HK-2 (cell line): Measurements from ENCODE around the gene SSNA1.
A peak's percentile ranks its signal among the peaks of the same experiment; 100 is the strongest.

Experiments used
- DNase-seq: peaks from one replicate; pipeline ENCODE4 v3.0.0-alpha.2; 2018; ENCODE audit not compliant: unreplicated experiment

Gene SSNA1

DNA sequence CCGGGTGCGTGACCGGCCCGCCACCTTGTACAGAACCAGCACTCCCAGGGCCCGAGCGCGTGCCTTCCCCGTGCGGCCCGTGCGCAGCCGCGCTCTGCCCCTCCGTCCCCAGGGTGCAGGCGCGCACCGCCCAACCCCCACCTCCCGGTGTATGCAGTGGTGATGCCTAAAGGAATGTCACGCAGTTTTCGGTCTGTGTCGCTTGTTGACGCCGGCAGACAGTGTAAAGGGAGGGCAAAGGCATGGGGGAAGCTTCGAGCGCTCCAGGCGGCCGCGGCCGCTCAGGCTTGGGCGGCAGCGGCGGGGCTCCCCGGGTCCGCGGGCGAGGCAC, 19.9 kb upstream of the SSNA1 start:
- peak; percentile 22 for DNase-seq

- DNase-seq = peak; percentile 46
Measured at GRCh38 chr9:137168904-137169856, 19.3 kb upstream of the SSNA1 start.

GRCh38 chr9:137169896-137170358, 18.5 kb upstream of the SSNA1 start, which contains the start of gene LRRC26:
Gene LRRC26, minus strand, starts transcription at chr9:137170051. Its CDS starts 108 bp downstream, at chr9:137169943.
- DNase-seq = no peak

- no peak for DNase-seq
Measured at GRCh38 chr9:137170486-137171148, 17.9 kb upstream of the SSNA1 start.

DNA sequence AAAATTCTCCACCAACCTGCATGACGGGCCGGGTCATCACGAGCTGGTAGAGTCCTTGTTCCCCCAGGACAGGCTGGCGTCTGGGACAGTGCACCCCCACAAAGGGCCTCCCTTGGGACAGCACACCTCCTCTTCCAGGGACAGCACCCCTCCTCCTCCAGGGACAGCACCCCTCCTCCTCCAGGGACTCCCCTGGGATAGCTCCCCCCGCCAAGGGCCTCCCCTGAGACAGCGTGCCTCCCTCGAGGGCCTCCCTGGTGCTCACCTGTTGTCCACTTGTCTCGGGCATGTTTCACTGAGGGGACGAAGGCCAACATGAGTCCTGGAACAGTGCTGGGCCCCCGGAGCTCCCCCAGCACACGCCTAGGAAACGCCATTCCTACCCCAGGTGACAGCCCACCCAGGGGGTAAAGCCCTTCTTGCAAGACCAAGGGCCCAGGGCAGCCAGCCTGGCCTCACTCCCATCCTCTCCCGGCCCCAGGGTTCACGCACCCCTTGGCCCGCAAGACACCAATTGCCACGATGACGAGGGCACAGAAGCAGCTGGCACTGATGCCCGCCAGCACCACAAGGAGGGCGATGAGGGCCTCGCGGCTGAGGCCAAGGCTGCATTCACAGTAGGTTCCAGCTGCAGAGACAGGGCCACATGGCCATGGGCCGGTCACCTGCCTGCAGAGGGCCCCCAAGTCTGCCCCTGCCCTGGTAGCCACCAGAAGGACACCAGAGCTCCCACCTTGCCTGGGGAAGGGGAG, 17.2 kb upstream of the SSNA1 start:
- DNase-seq = no peak

DNA sequence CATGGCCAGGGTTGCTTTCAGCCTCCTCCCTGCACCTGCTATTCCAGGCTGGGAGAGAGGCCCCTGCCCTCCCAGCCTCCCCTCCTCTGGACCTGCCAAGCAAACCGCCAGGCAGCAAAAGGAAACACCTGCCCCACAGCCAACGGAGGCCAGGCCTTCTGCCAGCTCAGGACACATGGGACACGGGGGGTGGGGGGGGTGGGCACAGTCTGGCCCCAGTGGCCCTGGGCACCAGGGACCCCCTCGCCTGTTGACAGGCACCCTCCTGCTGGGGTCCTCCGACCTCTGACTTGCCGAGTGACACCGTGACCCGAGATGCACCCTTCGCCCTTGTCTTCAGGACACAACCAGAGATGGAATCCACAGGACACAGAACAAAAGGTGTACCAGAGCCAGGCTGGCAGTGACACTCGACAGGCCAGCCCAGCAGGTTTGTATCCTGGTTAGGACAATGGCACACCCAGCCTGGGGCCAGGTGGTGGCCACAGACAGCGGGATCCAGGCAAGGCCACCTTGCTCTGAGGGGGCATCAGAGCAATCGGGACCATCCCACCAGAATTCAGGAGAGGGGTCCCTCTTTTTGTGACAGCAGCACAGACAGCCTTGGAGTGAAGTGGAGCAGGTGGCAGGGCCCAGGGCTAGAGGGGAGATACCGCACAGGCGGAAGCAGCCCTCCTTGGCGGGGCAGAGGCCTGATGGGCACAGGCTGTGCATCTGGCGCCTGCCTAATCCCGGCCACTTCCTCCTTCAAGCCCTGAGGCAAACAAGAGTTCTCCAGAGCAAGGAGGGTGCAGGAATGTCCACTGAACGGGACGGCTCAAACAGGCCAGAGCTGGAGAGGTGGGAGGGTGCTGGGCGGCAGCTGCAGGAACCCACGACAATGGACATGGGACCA, 15.3 kb upstream of the SSNA1 start:
- DNase-seq = no peak

DNA sequence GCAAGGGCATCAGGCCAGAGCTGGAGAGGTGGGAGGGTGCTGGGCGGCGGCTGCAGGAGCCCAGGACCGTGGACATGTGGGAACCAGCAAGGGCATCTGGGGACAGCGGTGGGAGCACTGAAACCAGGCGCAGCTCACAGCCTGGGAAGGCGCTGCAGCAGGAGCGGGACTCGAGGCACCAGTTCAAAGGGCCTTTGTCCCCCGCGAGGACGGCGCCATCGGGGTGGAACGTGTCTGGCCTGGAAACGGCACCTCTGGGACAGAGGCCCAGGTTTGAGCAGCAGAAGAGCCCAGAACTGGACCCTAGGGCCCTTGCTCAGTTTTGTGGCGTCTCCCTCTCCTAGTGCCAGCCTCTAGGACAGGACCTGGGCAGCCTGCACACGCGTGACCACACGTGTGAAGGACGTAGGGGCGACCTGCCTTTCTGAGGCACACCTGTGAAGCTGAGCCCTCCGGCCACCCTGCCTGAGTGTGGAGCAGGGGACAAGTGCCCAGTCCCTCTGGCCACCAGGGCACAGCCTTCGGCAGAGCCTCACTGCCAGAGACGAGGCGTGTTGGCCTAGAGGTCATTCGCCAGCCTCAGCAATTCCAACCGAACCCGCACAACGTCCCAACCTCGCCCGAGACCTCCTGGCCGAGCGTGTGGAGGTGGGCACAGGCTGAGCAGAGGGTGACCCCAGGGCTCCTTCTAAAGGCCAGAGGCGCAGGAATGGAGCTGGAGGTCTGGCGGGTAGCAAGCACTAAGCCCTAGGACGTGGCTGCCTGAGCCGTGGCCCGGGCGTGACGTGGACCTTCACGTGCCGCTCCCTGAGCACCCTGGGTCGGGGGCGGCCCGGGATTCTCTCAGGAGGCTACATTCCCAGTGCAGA, 14.4 kb upstream of the SSNA1 start:
- no peak for DNase-seq

GRCh38 chr9:137174722-137175293, 13.7 kb upstream of the SSNA1 start:
- no peak for DNase-seq

DNA sequence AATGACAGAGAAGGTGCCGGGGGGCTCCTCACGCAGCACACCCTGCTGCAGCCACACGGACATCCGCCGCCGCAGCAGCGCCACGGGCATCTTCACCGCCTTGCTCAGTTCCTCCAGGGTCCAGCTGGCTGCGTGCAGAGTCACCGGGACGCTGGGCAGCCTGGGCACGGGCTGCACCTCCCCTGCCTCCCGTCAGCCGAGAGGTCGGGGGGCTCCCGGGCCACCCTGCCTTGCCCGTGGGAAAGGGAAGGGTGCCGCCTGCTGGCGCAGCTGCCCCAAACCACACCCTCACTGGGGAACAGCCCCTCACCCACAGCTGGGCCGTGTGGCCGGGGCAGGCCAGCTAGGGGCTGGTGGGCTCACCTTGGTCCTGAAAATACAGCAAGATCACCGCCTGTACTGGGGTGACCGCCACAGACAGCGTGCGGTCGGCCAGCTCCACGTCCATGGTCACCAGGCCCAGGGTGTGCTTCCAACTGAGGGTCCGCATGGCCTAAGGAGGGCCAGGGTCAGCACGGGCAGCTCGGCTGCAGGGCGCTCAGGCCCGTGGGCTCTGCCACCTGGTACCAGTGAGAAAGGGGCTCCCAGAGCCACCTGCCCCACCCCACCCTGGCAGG, 13.0 kb upstream of the SSNA1 start:
- DNase-seq = no peak

GRCh38 chr9:137176302-137177182, 11.9 kb upstream of the SSNA1 start:
- no peak for DNase-seq

DNA sequence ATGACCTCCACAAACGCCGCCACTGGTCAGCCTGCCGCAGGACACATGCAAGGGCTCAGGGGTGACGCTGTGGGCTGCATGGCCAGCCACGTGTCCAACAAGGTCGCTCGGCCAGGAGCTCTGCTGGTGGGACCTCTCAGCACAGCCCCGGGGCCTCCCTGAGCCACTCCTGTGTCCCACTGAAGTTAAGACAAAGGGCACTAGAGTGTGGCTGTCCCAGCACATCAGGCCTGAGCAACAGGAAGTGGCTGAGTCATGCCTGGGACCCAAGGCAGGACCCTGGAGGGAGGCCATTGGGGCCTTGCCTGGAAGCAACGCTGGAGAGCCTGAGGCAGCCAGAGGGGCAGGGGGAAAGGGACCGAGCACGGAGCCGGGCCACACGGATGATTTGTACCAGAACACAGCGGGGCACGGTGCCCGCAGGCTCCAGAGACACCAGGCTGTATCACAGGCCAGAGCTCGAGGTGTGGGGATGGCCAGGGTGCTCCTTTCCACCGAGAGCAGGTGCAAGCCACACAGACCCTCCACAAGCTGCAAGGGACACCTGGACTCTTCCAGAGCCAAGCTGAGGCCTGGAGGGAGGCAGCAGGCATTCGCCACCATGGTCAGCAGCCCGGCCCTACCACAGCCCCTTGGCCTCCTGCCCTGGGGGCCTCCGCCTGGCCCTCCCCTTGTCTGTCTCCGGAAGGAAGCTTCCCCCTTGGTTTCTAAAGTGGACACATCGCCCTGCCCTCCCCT, 10.1 kb upstream of the SSNA1 start:
- peak; percentile 47 for DNase-seq

- DNase-seq = no peak
Measured at GRCh38 chr9:137178939-137179630, 9.4 kb upstream of the SSNA1 start.

DNA sequence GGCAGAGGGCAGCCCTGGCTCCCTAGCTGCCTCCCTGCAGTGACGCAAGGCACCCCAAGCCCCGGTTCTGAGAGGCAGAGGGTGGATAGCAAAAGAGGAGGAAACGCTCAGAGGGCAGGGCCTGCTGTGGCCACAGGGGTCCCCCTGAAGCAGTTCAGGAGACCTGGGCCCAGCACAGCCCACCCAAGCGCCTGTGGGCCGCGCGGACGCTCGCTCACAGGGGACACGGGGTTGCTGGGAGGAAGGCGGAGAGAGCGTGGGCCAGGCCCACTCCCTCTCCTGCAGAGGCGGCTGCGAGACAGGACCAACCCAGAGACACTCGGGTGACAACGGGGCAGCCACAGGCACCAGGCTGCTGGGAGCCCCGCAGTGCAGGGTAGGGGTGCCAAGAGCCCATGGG, 8.7 kb upstream of the SSNA1 start:
- no peak for DNase-seq

GRCh38 chr9:137180491-137180890, 8.0 kb upstream of the SSNA1 start:
- DNase-seq = no peak

DNA sequence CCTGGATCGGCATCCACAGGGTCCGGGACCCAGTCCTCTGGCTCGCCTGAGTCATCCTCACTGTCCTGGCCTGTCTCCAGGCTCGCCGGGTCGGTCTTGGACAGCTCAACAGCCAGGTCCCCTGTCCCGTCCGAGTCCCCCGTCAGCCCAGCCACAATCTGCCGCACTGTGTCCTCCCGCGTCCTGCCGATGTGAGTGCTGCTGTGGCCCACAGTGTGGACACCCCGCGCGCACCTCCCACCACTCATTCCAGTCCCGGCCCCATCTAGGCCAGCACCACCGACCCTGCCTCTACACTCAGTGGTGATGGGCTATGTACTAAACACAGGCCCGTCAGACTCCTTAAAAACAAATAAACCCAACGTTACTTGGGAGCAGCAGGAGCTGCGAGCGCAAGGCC, 6.8 kb upstream of the SSNA1 start:
- no peak for DNase-seq

DNA sequence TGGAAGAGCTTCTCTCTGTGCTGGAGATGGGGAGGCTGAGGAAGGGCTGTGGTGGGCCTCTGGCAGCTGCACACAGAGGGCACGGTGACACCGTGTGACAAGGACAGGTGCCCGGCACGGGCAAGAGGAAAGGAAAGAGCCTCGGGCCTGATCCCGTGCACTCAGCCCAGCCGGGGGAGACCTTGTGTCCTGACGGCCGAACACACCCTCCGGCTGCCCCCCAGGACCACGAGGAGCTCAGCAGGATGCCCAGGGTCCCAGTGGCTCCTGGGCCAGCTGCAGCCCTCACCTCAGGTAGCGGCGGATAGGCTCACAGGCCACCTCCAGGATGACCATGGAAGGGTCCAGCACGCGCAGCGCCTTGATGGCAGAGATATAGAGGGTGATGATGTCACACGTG, 5.6 kb upstream of the SSNA1 start:
- no peak for DNase-seq

- DNase-seq = no peak
Measured at GRCh38 chr9:137183980-137184595, 4.4 kb upstream of the SSNA1 start.
